Measurements from ENCODE around the gene ZMIZ1. TPM values are rescaled to one million over a fixed set of nuclear protein-coding genes. Genes with fewer than 3 reads are reported as not detected.

The ZMIZ1 gene
- polyA plus RNA-seq, 1 donor, result 40.1 TPM

DNA sequence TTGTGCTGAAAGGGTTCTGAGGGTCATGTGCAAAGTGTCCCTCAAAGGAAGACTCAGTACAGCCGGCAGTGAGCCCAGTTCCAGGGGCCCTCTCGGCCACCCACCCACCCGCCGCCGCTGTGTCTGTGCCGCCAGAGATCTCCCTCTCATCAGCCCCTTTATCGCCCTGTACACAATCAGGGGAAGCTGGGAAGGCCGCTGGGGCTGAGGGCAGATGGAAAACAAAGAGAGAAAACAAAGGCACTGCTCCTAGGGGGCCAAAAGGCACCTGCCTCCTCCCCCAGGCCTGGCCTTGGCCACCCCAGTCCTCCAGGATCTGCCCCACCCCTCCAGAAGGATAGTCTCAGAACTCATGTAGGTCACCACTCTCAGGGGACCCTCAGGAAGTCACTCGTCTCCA is 67.0 kb downstream of the ZMIZ1 start:
- no peak for DNase-seq
- Histone ChIP-seq H3K27ac (ENCODE audit: low read length) (no peak overlapping the region), H3K36me3 (ENCODE audit: control insufficient read depth, insufficient read depth, low read length) (peaks cover 47% of the 10 kb centered on the region), H3K4me1 (ENCODE audit: control insufficient read depth, insufficient read depth, low read length) (peaks cover 31% of the 10 kb centered on the region), H3K27me3 (ENCODE audit: control insufficient read depth, insufficient read depth, low read length) (no peaks in the 10 kb centered on the region), H3K4me3 (ENCODE audit: low read length) (no peak overlapping the region), H3K9me3 (ENCODE audit: control insufficient read depth, low read depth, low read length) (no peaks in the 10 kb centered on the region)
- whole genome bisulfite sequencing (ENCODE audit: insufficient coverage, low lambda C conversion rate), result no CpG with 5 or more reads among the region's 9 CpGs

GRCh38 chr10:79136236-79137005 is 67.7 kb downstream of the ZMIZ1 start:
- DNase-seq, result no peak
- no peak overlapping the region for H3K27ac ChIP-seq (ENCODE audit: low read length)
- H3K9me3 ChIP-seq (ENCODE audit: control insufficient read depth, low read depth, low read length), result no peaks in the 10 kb centered on the region
- H3K4me3 ChIP-seq (ENCODE audit: low read length), result no peak overlapping the region
- WGBS (ENCODE audit: insufficient coverage, low lambda C conversion rate), result no CpG with 5 or more reads among the region's 2 CpGs
- H3K36me3 ChIP-seq (ENCODE audit: control insufficient read depth, insufficient read depth, low read length), result peaks cover 47% of the 10 kb centered on the region
- H3K27me3 ChIP-seq (ENCODE audit: control insufficient read depth, insufficient read depth, low read length), result no peaks in the 10 kb centered on the region
- H3K4me1 ChIP-seq (ENCODE audit: control insufficient read depth, insufficient read depth, low read length), result peaks cover 31% of the 10 kb centered on the region

- no CpG with 5 or more reads among the region's 8 CpGs for WGBS (ENCODE audit: insufficient coverage, low lambda C conversion rate)
- H3K4me3 ChIP-seq (ENCODE audit: low read length), result no peak overlapping the region
These were observed 68.6 kb downstream of the ZMIZ1 start for GRCh38 chr10:79137300-79137756.

GRCh38 chr10:79137826-79138225 is 69.1 kb downstream of the ZMIZ1 start:
- peaks cover 31% of the 10 kb centered on the region for H3K4me1 ChIP-seq (ENCODE audit: control insufficient read depth, insufficient read depth, low read length)
- no peak for DNase-seq
- H3K36me3 ChIP-seq (ENCODE audit: control insufficient read depth, insufficient read depth, low read length), result peaks cover 50% of the 10 kb centered on the region
- no peaks in the 10 kb centered on the region for H3K27me3 ChIP-seq (ENCODE audit: control insufficient read depth, insufficient read depth, low read length)
- H3K9me3 ChIP-seq (ENCODE audit: control insufficient read depth, low read depth, low read length), result no peaks in the 10 kb centered on the region
- H3K4me3 ChIP-seq (ENCODE audit: low read length), result no peak overlapping the region
- H3K27ac ChIP-seq (ENCODE audit: low read length), result peak overlapping the region; percentile 42
- WGBS (ENCODE audit: insufficient coverage, low lambda C conversion rate), result no CpG with 5 or more reads among the region's 13 CpGs

More at GRCh38 chr10:79137300-79137756, 68.6 kb downstream of the ZMIZ1 start:
- Histone ChIP-seq H3K27ac (ENCODE audit: low read length) (peak overlapping the region; percentile 20), H3K27me3 (ENCODE audit: control insufficient read depth, insufficient read depth, low read length) (no peaks in the 10 kb centered on the region), H3K9me3 (ENCODE audit: control insufficient read depth, low read depth, low read length) (no peaks in the 10 kb centered on the region), H3K4me1 (ENCODE audit: control insufficient read depth, insufficient read depth, low read length) (peaks cover 31% of the 10 kb centered on the region), H3K36me3 (ENCODE audit: control insufficient read depth, insufficient read depth, low read length) (peaks cover 49% of the 10 kb centered on the region)
- no peak for DNase-seq

GRCh38 chr10:79138449-79139123 is 69.8 kb downstream of the ZMIZ1 start:
- WGBS (ENCODE audit: insufficient coverage, low lambda C conversion rate), result no CpG with 5 or more reads among the region's 5 CpGs
- DNase-seq, result no peak
- Histone ChIP-seq H3K27me3 (ENCODE audit: control insufficient read depth, insufficient read depth, low read length) (no peaks in the 10 kb centered on the region), H3K4me1 (ENCODE audit: control insufficient read depth, insufficient read depth, low read length) (peaks cover 31% of the 10 kb centered on the region), H3K9me3 (ENCODE audit: control insufficient read depth, low read depth, low read length) (no peaks in the 10 kb centered on the region), H3K36me3 (ENCODE audit: control insufficient read depth, insufficient read depth, low read length) (peaks cover 51% of the 10 kb centered on the region), H3K4me3 (ENCODE audit: low read length) (no peak overlapping the region), H3K27ac (ENCODE audit: low read length) (peak overlapping the region; percentile 42)

- Histone ChIP-seq H3K4me1 (ENCODE audit: control insufficient read depth, insufficient read depth, low read length) (peaks cover 31% of the 10 kb centered on the region), H3K27me3 (ENCODE audit: control insufficient read depth, insufficient read depth, low read length) (no peaks in the 10 kb centered on the region), H3K9me3 (ENCODE audit: control insufficient read depth, low read depth, low read length) (no peaks in the 10 kb centered on the region), H3K36me3 (ENCODE audit: control insufficient read depth, insufficient read depth, low read length) (peaks cover 57% of the 10 kb centered on the region), H3K27ac (ENCODE audit: low read length) (peak overlapping the region; percentile 32), H3K4me3 (ENCODE audit: low read length) (no peak overlapping the region)
- peak in 1 of 2 donors; percentile 35 for DNase-seq
- no CpG with 5 or more reads among the region's 26 CpGs for WGBS (ENCODE audit: insufficient coverage, low lambda C conversion rate)
These were observed 70.5 kb downstream of the ZMIZ1 start for GRCh38 chr10:79139124-79139835.

GRCh38 chr10:79140085-79140793 is 71.5 kb downstream of the ZMIZ1 start:
- no peaks in the 10 kb centered on the region for H3K27me3 ChIP-seq (ENCODE audit: control insufficient read depth, insufficient read depth, low read length)
- H3K9me3 ChIP-seq (ENCODE audit: control insufficient read depth, low read depth, low read length), result no peaks in the 10 kb centered on the region
- peaks cover 28% of the 10 kb centered on the region for H3K4me1 ChIP-seq (ENCODE audit: control insufficient read depth, insufficient read depth, low read length)
- no peak overlapping the region for H3K27ac ChIP-seq (ENCODE audit: low read length)
- 100% methylated on average over 2 of the region's 7 CpGs for WGBS (ENCODE audit: insufficient coverage, low lambda C conversion rate)
- peaks cover 59% of the 10 kb centered on the region for H3K36me3 ChIP-seq (ENCODE audit: control insufficient read depth, insufficient read depth, low read length)
- no peak overlapping the region for H3K4me3 ChIP-seq (ENCODE audit: low read length)
- DNase-seq, result no peak

DNA sequence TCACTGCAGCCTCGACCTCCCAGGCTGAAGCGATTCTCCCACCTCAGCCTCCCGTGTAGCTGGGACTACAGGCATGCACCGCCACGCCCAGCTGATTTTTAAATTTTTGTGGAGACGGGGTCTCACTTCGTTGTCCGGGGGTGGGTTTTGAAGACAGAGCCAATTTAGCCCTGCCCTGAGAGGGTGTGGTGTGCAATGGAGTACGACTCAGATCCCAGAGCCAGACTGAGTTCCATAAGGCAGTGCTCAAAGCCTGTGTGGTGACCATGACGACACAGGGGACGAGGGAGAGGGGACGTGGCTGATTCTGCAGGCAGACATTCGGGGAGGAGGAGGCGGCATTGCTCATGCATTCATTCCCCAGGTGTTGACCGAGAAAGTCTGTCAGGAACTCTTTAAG is 72.1 kb downstream of the ZMIZ1 start:
- H3K4me3 ChIP-seq (ENCODE audit: low read length), result no peak overlapping the region
- H3K36me3 ChIP-seq (ENCODE audit: control insufficient read depth, insufficient read depth, low read length), result peaks cover 57% of the 10 kb centered on the region
- no peaks in the 10 kb centered on the region for H3K9me3 ChIP-seq (ENCODE audit: control insufficient read depth, low read depth, low read length)
- H3K27ac ChIP-seq (ENCODE audit: low read length), result no peak overlapping the region
- DNase-seq, result no peak
- no CpG with 5 or more reads among the region's 15 CpGs for WGBS (ENCODE audit: insufficient coverage, low lambda C conversion rate)
- no peaks in the 10 kb centered on the region for H3K27me3 ChIP-seq (ENCODE audit: control insufficient read depth, insufficient read depth, low read length)
- H3K4me1 ChIP-seq (ENCODE audit: control insufficient read depth, insufficient read depth, low read length), result peaks cover 25% of the 10 kb centered on the region

GRCh38 chr10:79142064-79142491 is 73.3 kb downstream of the ZMIZ1 start:
- H3K27ac ChIP-seq (ENCODE audit: low read length), result no peak overlapping the region
- no peak for DNase-seq
- H3K4me1 ChIP-seq (ENCODE audit: control insufficient read depth, insufficient read depth, low read length), result peaks cover 22% of the 10 kb centered on the region

More at GRCh38 chr10:79142064-79142491, 73.3 kb downstream of the ZMIZ1 start:
- Histone ChIP-seq H3K27me3 (ENCODE audit: control insufficient read depth, insufficient read depth, low read length) (no peaks in the 10 kb centered on the region), H3K4me3 (ENCODE audit: low read length) (no peak overlapping the region), H3K36me3 (ENCODE audit: control insufficient read depth, insufficient read depth, low read length) (peaks cover 62% of the 10 kb centered on the region), H3K9me3 (ENCODE audit: control insufficient read depth, low read depth, low read length) (no peaks in the 10 kb centered on the region)
- WGBS (ENCODE audit: insufficient coverage, low lambda C conversion rate), result 100% methylated on average over 1 of the region's 10 CpGs
